Endometrial microvascular endothelial cells (primary cell): Measurements from ENCODE around the gene C4orf33. TPM values are rescaled to one million over a fixed set of nuclear protein-coding genes. Genes with fewer than 3 reads are reported as not detected.
"Not testable (repeated sequence)": the region's sequence is repeated elsewhere in the genome, so short reads cannot be mapped to it uniquely, and the experiment has no call there.

Experiments used
- in situ Hi-C: cut with HindIII; loops from 2 replicates; pipeline ENCODE4 v1.10.0; 2017; ENCODE audit warnings: low sequenced_read_pairs, low pct_unique_long_range_greater_than_20kb; ENCODE audit errors: inconsistent ontology term
- total RNA-seq: library from RNA; depleted of rRNA; stranded (reverse); fragments of >200 nt; gene quantifications from one replicate; pipeline ENCODE4 v1.2.3, GENCODE V29; 2015; ENCODE audit errors: inconsistent ontology term

C4orf33 gene
- total RNA-seq, 1 donor from 2014 or later = 11.3 TPM

DNA sequence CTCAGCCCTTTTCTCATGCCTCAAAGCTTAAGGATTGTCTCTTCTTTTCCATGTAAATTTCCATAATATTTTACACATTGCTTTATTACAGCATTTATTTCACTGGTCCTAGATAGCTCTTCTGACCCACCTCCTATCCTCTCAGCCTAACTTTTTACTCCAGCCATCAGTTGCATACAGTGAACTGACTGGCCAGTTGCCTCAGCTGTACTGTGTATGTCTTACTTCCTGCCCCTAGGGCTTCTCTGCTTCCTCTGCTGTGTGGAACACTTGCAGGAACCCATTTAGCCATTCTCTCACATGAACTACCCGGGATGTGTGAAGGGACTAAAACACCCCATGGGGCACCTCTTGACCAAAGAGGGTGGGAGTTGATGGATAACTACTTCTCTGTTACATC, 18.0 kb downstream of the C4orf33 start:
- in situ Hi-C loops = no loop called here

- in situ Hi-C loops = no loop called here
These were observed 21.8 kb downstream of the C4orf33 start for GRCh38 chr4:129117705-129118104.

- in situ Hi-C loops = not testable (repeated sequence)
These were observed 30.7 kb downstream of the C4orf33 start for GRCh38 chr4:129126614-129127013.

GRCh38 chr4:129129143-129129542, 33.2 kb downstream of the C4orf33 start:
- in situ Hi-C loops = no loop called here

DNA sequence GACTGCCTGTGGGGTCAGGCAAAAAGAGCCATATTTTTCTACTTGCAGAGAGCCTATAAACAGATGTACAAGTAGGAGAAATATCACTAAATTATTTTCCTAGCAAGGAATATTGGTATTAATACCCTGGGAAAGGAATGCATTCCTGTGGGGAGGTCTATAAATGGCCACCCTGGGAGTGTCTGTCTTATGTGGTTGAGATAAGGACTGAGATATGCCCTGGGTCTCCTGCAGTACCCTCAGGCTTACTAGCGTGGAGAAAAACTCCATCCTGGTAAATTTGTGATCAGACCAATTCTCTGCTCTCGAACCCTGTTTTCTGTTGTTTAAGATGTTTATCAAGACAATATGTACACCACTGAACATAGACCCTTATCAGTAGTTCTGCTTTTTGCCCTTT, 35.4 kb downstream of the C4orf33 start:
- in situ Hi-C loops = no loop called here

DNA sequence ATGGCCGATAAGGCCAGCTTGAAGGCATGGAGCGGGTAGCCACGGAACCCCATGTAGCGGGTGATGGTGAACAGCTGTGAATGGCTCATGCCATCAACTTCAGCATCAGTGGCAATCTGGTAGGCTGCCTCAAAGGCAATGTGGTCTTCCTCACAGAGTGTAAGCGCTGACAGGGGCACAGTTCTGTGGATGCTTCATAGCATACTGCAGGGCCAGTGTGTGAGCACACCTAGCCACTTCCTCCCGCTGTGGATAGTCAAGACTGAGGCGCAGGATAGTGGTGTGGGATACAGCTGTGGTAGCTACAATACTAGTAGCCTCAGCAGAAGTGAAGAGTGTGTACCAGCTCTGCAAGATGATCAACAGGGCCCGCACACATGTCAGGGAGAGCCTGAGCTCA, 40.5 kb downstream of the C4orf33 start:
- in situ Hi-C loops = no loop called here

- in situ Hi-C loops = no loop called here
These were observed 43.0 kb downstream of the C4orf33 start for GRCh38 chr4:129138810-129139496.

DNA sequence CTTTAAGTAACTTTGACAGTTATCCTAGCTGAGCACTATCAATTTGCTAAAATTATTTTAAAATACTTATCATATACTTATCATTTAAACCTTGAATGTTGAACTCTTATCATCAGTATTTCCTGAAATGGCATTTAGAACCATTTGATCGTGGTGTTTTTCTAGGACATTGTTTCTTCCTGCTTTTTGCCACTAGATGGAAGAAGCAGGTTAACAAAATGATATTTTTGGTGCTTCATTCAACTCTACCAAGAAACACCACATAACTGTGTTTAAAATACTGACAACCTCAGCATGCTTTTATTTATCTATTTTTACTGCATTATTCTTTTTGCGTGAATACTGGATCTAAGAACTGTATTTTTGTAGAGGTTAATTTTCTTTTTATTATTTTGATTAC, 44.6 kb downstream of the C4orf33 start:
- in situ Hi-C loops = no loop called here

GRCh38 chr4:129143359-129143758, 47.4 kb downstream of the C4orf33 start:
- in situ Hi-C loops = no loop called here

- in situ Hi-C loops = no loop called here
These were observed 48.8 kb downstream of the C4orf33 start for GRCh38 chr4:129144755-129145206.

DNA sequence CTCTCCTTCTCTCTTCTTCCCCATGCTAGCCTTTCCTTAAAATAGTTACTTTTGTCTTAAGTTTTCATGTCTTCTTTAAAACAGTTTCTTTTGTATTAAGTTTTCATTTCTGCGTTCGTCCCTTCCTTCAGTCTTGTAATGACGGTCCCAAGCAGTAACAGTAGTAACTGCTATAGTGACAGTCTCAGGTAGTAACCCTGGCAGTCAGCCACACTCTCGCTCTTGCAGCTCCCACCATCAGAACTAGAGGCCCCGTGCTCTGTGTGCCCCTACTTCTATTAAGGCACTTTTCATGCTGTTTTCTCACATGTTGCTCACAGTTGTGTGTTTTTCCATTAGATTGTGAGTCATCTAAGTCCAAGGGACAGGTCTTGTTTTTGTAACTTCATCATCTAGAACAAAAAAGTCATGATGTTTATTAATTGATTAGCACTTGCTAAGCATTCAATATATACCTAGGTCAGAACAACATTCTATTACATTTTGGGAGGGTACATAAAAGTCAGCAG, 49.3 kb downstream of the C4orf33 start:
- in situ Hi-C loops = no loop called here

GRCh38 chr4:129146639-129147038, 50.7 kb downstream of the C4orf33 start:
- in situ Hi-C loops = no loop called here

GRCh38 chr4:129148892-129149291, 52.9 kb downstream of the C4orf33 start:
- in situ Hi-C loops = no loop called here

GRCh38 chr4:129149906-129150305, 54.0 kb downstream of the C4orf33 start:
- in situ Hi-C loops = no loop called here

DNA sequence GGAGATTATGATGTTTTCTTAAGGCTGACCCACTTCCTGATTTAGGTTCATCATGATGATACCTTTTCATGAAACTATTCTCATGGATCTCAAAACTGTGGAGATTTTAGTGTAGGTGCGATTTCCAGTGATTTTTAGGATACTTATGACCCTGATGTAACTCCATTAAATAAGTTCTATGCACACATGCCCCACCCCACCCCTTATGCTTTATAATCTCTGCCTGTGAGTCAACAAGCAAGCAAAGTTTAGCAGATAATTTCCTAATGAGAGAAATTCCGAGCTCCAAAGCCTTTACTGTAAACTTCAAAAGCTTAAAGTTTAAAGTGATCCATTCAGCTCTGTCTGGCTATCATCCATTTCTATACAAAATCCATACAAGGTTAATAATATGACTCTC, 56.4 kb downstream of the C4orf33 start:
- in situ Hi-C loops = no loop called here

GRCh38 chr4:129153700-129154099, 57.7 kb downstream of the C4orf33 start:
- in situ Hi-C loops = no loop called here

- in situ Hi-C loops = no loop called here
These were observed 66.5 kb downstream of the C4orf33 start for GRCh38 chr4:129162450-129162849.

GRCh38 chr4:129163427-129163826, 67.5 kb downstream of the C4orf33 start:
- in situ Hi-C loops = no loop called here

DNA sequence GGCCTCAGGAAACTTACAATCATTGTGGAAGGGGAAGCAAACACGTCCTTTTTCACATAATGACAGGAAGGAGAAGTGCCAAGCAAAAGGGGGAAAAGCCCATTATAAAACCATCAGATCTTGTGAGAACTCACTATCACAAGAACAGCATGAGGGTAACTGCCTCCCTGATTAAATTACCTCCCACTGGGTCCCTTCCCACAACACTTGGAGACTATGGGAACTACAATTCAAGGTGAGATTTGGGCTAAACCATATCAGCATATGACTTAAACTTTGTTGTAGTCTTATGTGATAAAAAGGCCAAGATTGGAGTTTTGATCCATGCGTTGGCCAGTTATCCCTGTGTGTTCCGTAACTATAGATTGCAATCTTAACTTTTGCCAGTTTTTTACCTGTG, 68.3 kb downstream of the C4orf33 start:
- in situ Hi-C loops = no loop called here
